Measurements from ENCODE around the gene ECM1. TPM values are rescaled to one million over a fixed set of nuclear protein-coding genes. Genes with fewer than 3 reads are reported as not detected.

Gene ECM1
- total and polyA plus RNA-seq, 2 experiments from 2014 or later = 3.0 to 7.1 TPM

DNA sequence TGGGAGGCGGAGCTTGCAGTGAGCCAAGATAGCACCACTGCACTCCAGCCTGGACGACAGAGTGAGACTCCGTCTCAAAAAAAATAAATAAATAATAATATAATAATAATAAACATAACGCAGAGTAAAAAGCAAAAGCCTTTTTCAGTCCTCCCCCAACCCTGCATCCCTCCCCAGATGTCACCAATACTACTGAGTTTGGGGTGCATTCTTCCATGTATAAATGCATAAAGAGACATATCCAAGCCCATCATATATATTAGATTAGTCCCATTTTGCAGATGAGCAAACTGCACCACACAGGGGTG is 40.4 kb downstream of the ECM1 start:
- H3K27ac ChIP-seq = peak overlapping the region; percentile 85

DNA sequence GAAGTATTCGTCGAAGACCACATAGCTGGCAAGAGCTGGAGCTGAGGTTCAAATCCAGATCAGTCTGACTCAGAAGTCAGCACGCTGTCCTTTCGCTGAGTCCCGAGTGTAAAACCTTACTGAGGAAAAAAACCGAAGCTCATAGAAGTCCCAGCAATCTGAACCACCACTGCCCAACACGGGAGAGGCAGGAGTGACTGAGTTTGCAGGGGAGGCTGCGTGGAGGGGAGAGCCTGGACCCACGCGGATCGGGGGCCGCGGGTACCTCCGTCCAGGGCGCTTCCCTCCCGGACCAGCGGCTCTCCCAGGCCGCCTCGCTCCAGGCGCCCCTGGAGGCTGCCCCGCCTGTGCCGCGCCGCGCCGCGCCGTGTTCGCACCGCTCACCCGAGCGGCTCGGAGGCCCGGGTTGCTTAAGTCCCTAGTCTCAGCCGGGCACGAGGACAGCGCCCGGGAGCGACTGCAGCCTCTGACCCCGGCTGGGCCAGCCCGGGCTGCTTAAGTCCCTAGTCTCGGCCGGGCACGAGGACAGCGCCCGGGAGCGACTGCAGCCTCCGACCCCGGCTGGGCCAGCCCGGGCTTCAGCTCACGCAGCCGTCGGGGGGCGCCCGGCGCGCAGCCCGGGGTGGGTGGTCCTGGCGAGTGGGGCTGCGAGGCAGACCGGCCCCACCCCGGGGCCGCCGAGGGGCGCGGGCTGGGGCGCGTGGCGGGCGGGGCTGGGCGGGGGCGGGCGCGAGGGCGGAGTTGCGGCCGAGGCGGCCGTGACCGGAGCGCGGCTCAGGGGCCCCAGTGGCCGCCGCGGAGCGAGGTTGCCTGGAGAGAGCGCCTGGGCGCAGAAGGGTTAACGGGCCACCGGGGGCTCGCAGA is 41.0 kb downstream of the ECM1 start, which contains the start of gene ADAMTSL4:
TSS of gene ADAMTSL4 (plus strand) at position 777 of the 864 bp plus-strand sequence. CDS start 2,881 bp downstream, outside the sequence.
- H2AFZ ChIP-seq = peak within 1 kb of the TSS; percentile 39
- peak within 1 kb of the TSS; percentile 85 for H3K27ac ChIP-seq
- peaks cover 29% of the 10 kb centered on the region for H3K4me1 ChIP-seq (ENCODE audit: insufficient read depth)
- H3K9me3 ChIP-seq (ENCODE audit: low read depth) = no peaks in the 10 kb centered on the region
- no peak for TF ChIP-seq EZH2phosphoT487 (IDR thresholded peaks at IDR 0.05; ENCODE audit: low read depth, severe bottlenecking, unreplicated experiment)
- TF ChIP-seq, protein P1, sequence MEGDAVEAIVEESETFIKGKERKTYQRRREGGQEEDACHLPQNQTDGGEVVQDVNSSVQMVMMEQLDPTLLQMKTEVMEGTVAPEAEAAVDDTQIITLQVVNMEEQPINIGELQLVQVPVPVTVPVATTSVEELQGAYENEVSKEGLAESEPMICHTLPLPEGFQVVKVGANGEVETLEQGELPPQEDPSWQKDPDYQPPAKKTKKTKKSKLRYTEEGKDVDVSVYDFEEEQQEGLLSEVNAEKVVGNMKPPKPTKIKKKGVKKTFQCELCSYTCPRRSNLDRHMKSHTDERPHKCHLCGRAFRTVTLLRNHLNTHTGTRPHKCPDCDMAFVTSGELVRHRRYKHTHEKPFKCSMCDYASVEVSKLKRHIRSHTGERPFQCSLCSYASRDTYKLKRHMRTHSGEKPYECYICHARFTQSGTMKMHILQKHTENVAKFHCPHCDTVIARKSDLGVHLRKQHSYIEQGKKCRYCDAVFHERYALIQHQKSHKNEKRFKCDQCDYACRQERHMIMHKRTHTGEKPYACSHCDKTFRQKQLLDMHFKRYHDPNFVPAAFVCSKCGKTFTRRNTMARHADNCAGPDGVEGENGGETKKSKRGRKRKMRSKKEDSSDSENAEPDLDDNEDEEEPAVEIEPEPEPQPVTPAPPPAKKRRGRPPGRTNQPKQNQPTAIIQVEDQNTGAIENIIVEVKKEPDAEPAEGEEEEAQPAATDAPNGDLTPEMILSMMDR (IDR thresholded peaks at IDR 0.05; ENCODE audit: poor library complexity) = peak; percentile 10
- TF ChIP-seq EZH2 (IDR thresholded peaks at IDR 0.05; ENCODE audit: borderline replicate concordance) = no peak
- peak within 1 kb of the TSS; percentile 98 for H3K4me2 ChIP-seq
- H3K79me2 ChIP-seq = no peaks in the 10 kb centered on the region
- peak; percentile 87 for DNase-seq (ENCODE audit: low spot score)
- H4K20me1 ChIP-seq (ENCODE audit: insufficient read depth, poor library complexity, severe bottlenecking) = no peaks in the 10 kb centered on the region
- no peaks in the 10 kb centered on the region for H3K36me3 ChIP-seq (replicated peaks; ENCODE audit: insufficient read depth, low read depth)
- H3K27me3 ChIP-seq = no peaks in the 10 kb centered on the region
- H3K4me3 ChIP-seq = peak within 1 kb of the TSS; percentile 82
- 3% methylated on average over 52 of the region's 91 CpGs for WGBS (ENCODE audit: low lambda C conversion rate, missing lambda C conversion rate)
- no peaks in the 10 kb centered on the region for H3K9me2 ChIP-seq (replicated peaks; ENCODE audit: insufficient read depth)

More for the DNA sequence above, 40.4 kb downstream of the ECM1 start:
- no peaks in the 10 kb centered on the region for H3K79me2 ChIP-seq
- H2AFZ ChIP-seq = peak overlapping the region; percentile 39
- WGBS (ENCODE audit: low lambda C conversion rate, missing lambda C conversion rate) = 66% methylated on average over 4 of the region's 4 CpGs
- no peaks in the 10 kb centered on the region for H3K9me3 ChIP-seq (ENCODE audit: low read depth)
- H3K4me2 ChIP-seq = peak overlapping the region; percentile 98
- H3K9me2 ChIP-seq (replicated peaks; ENCODE audit: insufficient read depth) = no peaks in the 10 kb centered on the region
- TF ChIP-seq EZH2phosphoT487 (IDR thresholded peaks at IDR 0.05; ENCODE audit: low read depth, severe bottlenecking, unreplicated experiment) (no peak), EZH2 (IDR thresholded peaks at IDR 0.05; ENCODE audit: borderline replicate concordance) (no peak)
- TF ChIP-seq, protein P1 (IDR thresholded peaks at IDR 0.05; ENCODE audit: poor library complexity) = no peak
- H3K4me1 ChIP-seq (ENCODE audit: insufficient read depth) = peaks cover 29% of the 10 kb centered on the region
- no peaks in the 10 kb centered on the region for H3K36me3 ChIP-seq (replicated peaks; ENCODE audit: insufficient read depth, low read depth)
- no peaks in the 10 kb centered on the region for H3K27me3 ChIP-seq
- DNase-seq (ENCODE audit: low spot score) = no peak
- H4K20me1 ChIP-seq (ENCODE audit: insufficient read depth, poor library complexity, severe bottlenecking) = no peaks in the 10 kb centered on the region
- H3K4me3 ChIP-seq = peak overlapping the region; percentile 82

GRCh38 chr1:150549496-150550221 is 41.8 kb downstream of the ECM1 start:
- 22% methylated on average over 29 of the region's 43 CpGs for WGBS (ENCODE audit: low lambda C conversion rate, missing lambda C conversion rate)
- peak overlapping the region; percentile 82 for H3K27ac ChIP-seq
- H3K4me1 ChIP-seq (ENCODE audit: insufficient read depth) = peaks cover 29% of the 10 kb centered on the region
- H3K36me3 ChIP-seq (replicated peaks; ENCODE audit: insufficient read depth, low read depth) = no peaks in the 10 kb centered on the region
- no peak overlapping the region for H2AFZ ChIP-seq
- H3K79me2 ChIP-seq = no peaks in the 10 kb centered on the region
- TF ChIP-seq EZH2 (IDR thresholded peaks at IDR 0.05; ENCODE audit: borderline replicate concordance) (no peak), EZH2phosphoT487 (IDR thresholded peaks at IDR 0.05; ENCODE audit: low read depth, severe bottlenecking, unreplicated experiment) (no peak)
- TF ChIP-seq, protein P1 (IDR thresholded peaks at IDR 0.05; ENCODE audit: poor library complexity) = no peak
- H3K9me3 ChIP-seq (ENCODE audit: low read depth) = no peaks in the 10 kb centered on the region
- peak; percentile 8 for DNase-seq (ENCODE audit: low spot score)
- no peaks in the 10 kb centered on the region for H3K9me2 ChIP-seq (replicated peaks; ENCODE audit: insufficient read depth)
- peak overlapping the region; percentile 98 for H3K4me2 ChIP-seq
- H3K4me3 ChIP-seq = peak overlapping the region; percentile 82
- no peaks in the 10 kb centered on the region for H4K20me1 ChIP-seq (ENCODE audit: insufficient read depth, poor library complexity, severe bottlenecking)
- H3K27me3 ChIP-seq = no peaks in the 10 kb centered on the region
